Vagina (tissue), 2 donors: ENCODE data around the gene CHRNA1. TPM values are rescaled to one million over a fixed set of nuclear protein-coding genes. Genes with fewer than 3 reads are reported as not detected.
"Not testable (repeated sequence)": the region's sequence is repeated elsewhere in the genome, so short reads cannot be mapped to it uniquely, and the experiment has no call there.

Experiments
- DNase-seq, 2 donors: peaks; one replicate each; pipeline ENCODE4 v3.0.0-alpha.2; 2017; ENCODE audit errors: extremely low spot score in 2 of 2
- H3K27ac ChIP-seq: fragments of 200-600 bp; sonication (generic); one replicate; pipeline ENCODE4 v1.5.1; 2019
- H3K27me3 ChIP-seq: fragments of 200-600 bp; sonication (generic); one replicate; pipeline ENCODE4 v1.5.1; 2019
- H3K36me3 ChIP-seq, 2 donors: fragments of 200-600 bp; sonication (generic); one replicate each; pipeline ENCODE4 v1.5.1; 2017 to 2019
- H3K4me1 ChIP-seq: fragments of 200-600 bp; sonication (generic); one replicate; pipeline ENCODE4 v1.5.1; 2019
- H3K4me3 ChIP-seq, 2 donors: fragments of 200-600 bp; sonication (generic); 1 replicate in 1 of 2; 2 replicates in 1 of 2; pipeline ENCODE4 v1.5.1; 2016 to 2019
- H3K9me3 ChIP-seq: fragments of 200-600 bp; sonication (generic); one replicate; pipeline ENCODE4 v1.5.1; 2019
- CTCF ChIP-seq, 3 experiments: fragments of 450-650 bp in 2 of 3; fragments of 200-600 bp in 1 of 3; sonication (generic) in 1 of 3; IDR thresholded peaks; one replicate each; pipeline ENCODE4 v1.5.1; 2017 to 2019; ENCODE audit warnings: antibody characterized with exemption in 3 of 3, mild to moderate bottlenecking in 2 of 3, moderate library complexity in 2 of 3
- POLR2A ChIP-seq, 2 donors: fragments of 450-650 bp; IDR thresholded peaks; one replicate each; pipeline ENCODE4 v1.6.1; 2017; ENCODE audit warnings: antibody characterized with exemption in 2 of 2, mild to moderate bottlenecking in 2 of 2, moderate library complexity in 2 of 2
- POLR2AphosphoS5 ChIP-seq, 2 donors: sonication (generic); formaldehyde crosslinking; IDR thresholded peaks; one replicate each; pipeline ENCODE4 v1.9.0; 2017; ENCODE audit warnings: antibody characterized with exemption in 2 of 2, mild to moderate bottlenecking in 2 of 2, low read depth in 1 of 2; ENCODE audit not compliant: insufficient read depth in 1 of 2
- intact Hi-C: fragments of 100-400 bp; cut with DNase I; formaldehyde crosslinking; loops from one replicate; pipeline ENCODE4 v1.15.1; 2023
- total RNA-seq: library from RNA; depleted of rRNA; stranded (reverse); fragments of >200 nt; gene quantifications from one replicate; pipeline ENCODE4 v1.2.3, GENCODE V29; 2016

Gene CHRNA1
- total RNA-seq, 1 donor from 2014 or later = not detected

GRCh38 chr2:174717916-174718315, 46.4 kb downstream of the CHRNA1 start:
- no peaks in the 10 kb centered on the region for H3K4me1 ChIP-seq
- H3K27ac ChIP-seq = no peak overlapping the region
- H3K4me3 ChIP-seq = no peak overlapping the region
- intact Hi-C loops = no loop called here
- no peak for DNase-seq
- H3K27me3 ChIP-seq = no peaks in the 10 kb centered on the region
- no peaks in the 10 kb centered on the region for H3K9me3 ChIP-seq
- no peaks in the 10 kb centered on the region for H3K36me3 ChIP-seq
- TF ChIP-seq CTCF (IDR thresholded peaks at IDR 0.05) (no peak), POLR2AphosphoS5 (IDR thresholded peaks at IDR 0.05; ENCODE audit: insufficient read depth in 1 of 2, low read depth in 1 of 2) (no peak), POLR2A (IDR thresholded peaks at IDR 0.05) (no peak)

- Histone ChIP-seq H3K4me1 (no peaks in the 10 kb centered on the region), H3K4me3 (no peak overlapping the region), H3K9me3 (no peaks in the 10 kb centered on the region), H3K36me3 (no peaks in the 10 kb centered on the region), H3K27ac (no peak overlapping the region), H3K27me3 (no peaks in the 10 kb centered on the region)
- no peak for DNase-seq
- intact Hi-C loops = no loop called here
- TF ChIP-seq POLR2A (IDR thresholded peaks at IDR 0.05) (no peak), POLR2AphosphoS5 (IDR thresholded peaks at IDR 0.05; ENCODE audit: insufficient read depth in 1 of 2, low read depth in 1 of 2) (no peak), CTCF (IDR thresholded peaks at IDR 0.05) (no peak)
Observed at GRCh38 chr2:174717273-174717672, 47.0 kb downstream of the CHRNA1 start.

GRCh38 chr2:174716785-174717184, 47.5 kb downstream of the CHRNA1 start:
- DNase-seq = no peak
- Histone ChIP-seq H3K4me1 (no peaks in the 10 kb centered on the region), H3K27me3 (no peaks in the 10 kb centered on the region), H3K36me3 (no peaks in the 10 kb centered on the region), H3K4me3 (no peak overlapping the region), H3K27ac (no peak overlapping the region), H3K9me3 (no peaks in the 10 kb centered on the region)
- TF ChIP-seq POLR2A (IDR thresholded peaks at IDR 0.05) (no peak), POLR2AphosphoS5 (IDR thresholded peaks at IDR 0.05; ENCODE audit: insufficient read depth in 1 of 2, low read depth in 1 of 2) (no peak), CTCF (IDR thresholded peaks at IDR 0.05) (no peak)
- intact Hi-C loops = no loop called here

GRCh38 chr2:174713686-174714085, 50.6 kb downstream of the CHRNA1 start:
- H3K27ac ChIP-seq = no peak overlapping the region
- H3K4me3 ChIP-seq = no peak overlapping the region
- no peaks in the 10 kb centered on the region for H3K9me3 ChIP-seq
- no peak for DNase-seq
- no peaks in the 10 kb centered on the region for H3K4me1 ChIP-seq
- no peaks in the 10 kb centered on the region for H3K27me3 ChIP-seq
- no peak for TF ChIP-seq POLR2A (IDR thresholded peaks at IDR 0.05)
- no peak for TF ChIP-seq POLR2AphosphoS5 (IDR thresholded peaks at IDR 0.05; ENCODE audit: insufficient read depth in 1 of 2, low read depth in 1 of 2)
- TF ChIP-seq CTCF (IDR thresholded peaks at IDR 0.05) = no peak
- intact Hi-C loops = no loop called here
- no peaks in the 10 kb centered on the region for H3K36me3 ChIP-seq

GRCh38 chr2:174711206-174711605, 53.1 kb downstream of the CHRNA1 start:
- no peaks in the 10 kb centered on the region for H3K27me3 ChIP-seq
- no peak for DNase-seq
- no peaks in the 10 kb centered on the region for H3K9me3 ChIP-seq
- intact Hi-C loops = no loop called here
- TF ChIP-seq POLR2A (IDR thresholded peaks at IDR 0.05) (no peak), POLR2AphosphoS5 (IDR thresholded peaks at IDR 0.05; ENCODE audit: insufficient read depth in 1 of 2, low read depth in 1 of 2) (no peak), CTCF (IDR thresholded peaks at IDR 0.05) (no peak)
- H3K4me3 ChIP-seq = no peak overlapping the region
- H3K36me3 ChIP-seq = no peaks in the 10 kb centered on the region
- no peaks in the 10 kb centered on the region for H3K4me1 ChIP-seq
- no peak overlapping the region for H3K27ac ChIP-seq

- H3K27me3 ChIP-seq, H3K27ac ChIP-seq, H3K36me3 ChIP-seq, H3K4me1 ChIP-seq, H3K4me3 ChIP-seq, DNase-seq, intact Hi-C loops, H3K9me3 ChIP-seq: not testable (repeated sequence)
Observed at GRCh38 chr2:174709416-174710004, 54.8 kb downstream of the CHRNA1 start.
